Measurements from ENCODE around the gene TBC1D23.
A peak's percentile ranks its signal among the peaks of the same experiment; 100 is the strongest.

Gene TBC1D23

DNA sequence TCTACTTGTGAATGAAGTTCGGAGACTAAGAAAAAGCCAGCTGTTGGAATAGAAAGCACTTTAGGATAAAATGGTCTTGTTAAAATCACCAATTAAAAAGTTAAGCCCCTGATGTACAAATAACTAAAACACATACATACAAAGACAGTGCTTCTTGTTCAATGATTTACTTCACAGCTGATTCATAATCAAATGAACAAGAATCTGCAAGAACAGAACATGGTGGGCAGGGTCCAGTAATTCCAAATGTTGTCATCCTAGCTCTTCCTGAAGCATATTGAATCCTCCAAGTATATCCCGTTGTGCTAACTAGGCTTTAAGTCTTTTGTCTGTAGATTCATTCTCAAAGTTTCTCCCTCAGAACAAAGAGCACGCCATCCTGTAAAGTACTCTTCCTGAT, 98.2 kb downstream of the TBC1D23 start:
- no peak for FAIRE-seq

- FAIRE-seq = no peak
Observed at GRCh38 chr3:100360757-100361496, 100.1 kb downstream of the TBC1D23 start.

- no peak for FAIRE-seq
Observed at GRCh38 chr3:100361897-100362296, 101.1 kb downstream of the TBC1D23 start.

DNA sequence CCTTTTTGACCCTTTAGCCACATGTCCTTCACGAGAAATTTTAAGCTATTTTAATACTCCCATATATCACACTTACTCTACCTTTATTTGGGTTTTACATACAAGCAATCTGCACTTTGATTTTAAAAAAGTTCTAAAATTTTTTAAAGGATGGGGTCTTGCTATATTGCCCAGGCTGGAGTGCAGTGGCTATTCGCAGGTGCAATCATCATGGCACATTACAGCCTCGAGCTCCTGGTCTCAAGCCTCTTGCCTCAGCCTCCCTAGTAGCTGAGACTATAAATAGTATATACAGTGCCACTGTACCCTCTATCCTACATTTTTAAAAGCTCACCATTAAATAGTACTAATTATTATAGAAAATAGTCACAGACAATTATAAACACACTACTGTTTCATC, 103.6 kb downstream of the TBC1D23 start:
- FAIRE-seq = no peak

- FAIRE-seq = no peak
Observed at GRCh38 chr3:100366424-100366823, 105.6 kb downstream of the TBC1D23 start.

DNA sequence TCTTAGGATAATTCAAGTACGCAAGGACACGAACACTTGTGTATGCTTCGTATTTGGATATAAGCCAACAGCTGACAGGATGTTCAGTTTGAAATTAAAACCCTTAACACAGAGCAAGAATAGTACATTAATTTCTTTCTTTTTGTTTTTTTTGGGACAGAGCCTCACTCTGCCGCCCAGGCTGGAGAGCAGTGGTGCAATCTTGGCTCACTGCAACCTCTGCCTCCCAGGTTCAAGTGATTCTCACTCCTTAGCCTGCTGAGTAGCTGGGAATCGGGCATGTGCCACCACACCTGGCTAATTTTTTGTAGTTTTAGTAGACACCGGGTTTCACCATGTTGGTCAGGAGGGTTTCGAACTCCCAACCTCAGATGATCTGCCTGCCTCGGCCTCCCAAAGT, 107.6 kb downstream of the TBC1D23 start:
- no peak for FAIRE-seq

GRCh38 chr3:100370756-100371155, 110.0 kb downstream of the TBC1D23 start:
- FAIRE-seq = no peak

DNA sequence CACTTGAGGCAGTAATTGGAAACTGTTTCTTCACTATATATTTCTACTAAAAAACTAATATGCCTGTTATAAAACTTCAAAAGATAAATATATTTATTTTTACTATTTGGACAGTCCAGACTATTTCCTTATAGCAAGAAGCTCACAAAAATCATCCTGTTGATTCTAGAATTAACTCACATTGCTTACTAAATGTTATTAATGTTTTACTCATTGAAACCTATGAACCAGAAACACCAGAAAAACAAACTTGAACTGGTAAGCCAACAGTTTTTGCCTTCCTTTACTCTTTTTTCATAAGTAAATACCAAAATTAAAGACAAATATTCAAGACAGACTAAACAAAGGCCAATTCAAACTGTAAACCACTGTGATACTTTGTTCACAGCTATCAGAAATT, 113.7 kb downstream of the TBC1D23 start:
- FAIRE-seq = peak; percentile 33
